ENCODE results near the gene SPEN. TPM values are rescaled to one million over a fixed set of nuclear protein-coding genes. Genes with fewer than 3 reads are reported as not detected.

The SPEN gene
- total and polyA plus RNA-seq, 9 of the 15 experiments (the other 6 are each of a cell fraction or from before 2014, with no cell fraction given): 5.7 to 87.5 (median 27.2) TPM

GRCh38 chr1:15941044-15941840 is 93.7 kb downstream of the SPEN start:
- Histone ChIP-seq H3K9me1 (ENCODE audit: control insufficient read depth, insufficient read depth, low read length) (no peaks in the 10 kb centered on the region), H3K4me3 (no peak overlapping the region), H3K4me2 (ENCODE audit: insufficient read depth, low read length) (no peak overlapping the region), H2AFZ (ENCODE audit: low read depth, low read length) (no peak overlapping the region), H3K27ac (ENCODE audit: extremely low read depth, low read depth, low read length) (no peak overlapping the region), H3K9me3 (replicated peaks; ENCODE audit: control insufficient read depth, insufficient read depth, low read depth, low read length) (no peaks in the 10 kb centered on the region), H3K27me3 (ENCODE audit: control insufficient read depth in 2 of 2, insufficient read depth in 2 of 2, low read length in 2 of 2) (no peaks in the 10 kb centered on the region), H3K9ac (ENCODE audit: insufficient read depth in 1 of 2, low read depth in 2 of 2, low read length in 2 of 2) (no peak overlapping the region), H4K20me1 (replicated peaks; ENCODE audit: control insufficient read depth, insufficient read depth, low read length) (no peaks in the 10 kb centered on the region), H3K79me2 (ENCODE audit: control insufficient read depth, insufficient read depth, low read length) (no peaks in the 10 kb centered on the region), H3K36me3 (ENCODE audit: control insufficient read depth, insufficient read depth, low read length) (peaks cover 99% of the 10 kb centered on the region), H3K4me1 (replicated peaks in 1 of 2; ENCODE audit: control insufficient read depth in 2 of 2, insufficient read depth in 2 of 2, low read length in 2 of 2) (peaks cover 0 to 37% of the 10 kb centered on the region in 2 experiments; a peak in 1 of 5 replicates)
- FAIRE-seq (no peak), ATAC-seq (peak; percentile 5; the same call in 2 of the 3 replicates), DNase-seq (ENCODE audit: extremely low read depth in 1 of 4, low spot score in 3 of 4) (no peak)
- no TSS peak for BruUV-seq (replicated peaks)
- ChIA-PET CTCF (ENCODE audit: low intra/inter-chr PET ratio) (no interaction called here), POLR2A (interaction anchor here (0.8 to 2.6 kb wide), 4 partner anchors 8 to 105 kb away, joined by 4 to 10 read pairs (median 6); no protein-coding TSS in a partner anchor)
- in situ Hi-C loops (cut with MboI): no loop called here
- 88% methylated on average over 13 of the region's 13 CpGs for WGBS (ENCODE audit: insufficient coverage, low coverage, missing lambda C conversion rate)
- intact Hi-C loops (cut with micrococcal nuclease): no loop called here
- TF ChIP-seq PTBP1 (IDR thresholded peaks at IDR 0.05; ENCODE audit: low read depth, low read length) (no peak), TAF1 (IDR thresholded peaks at IDR 0.05; ENCODE audit: control insufficient read depth, extremely low read depth, insufficient read depth, low read length, severe bottlenecking) (no peak), CBX8 (IDR thresholded peaks at IDR 0.05; ENCODE audit: borderline replicate concordance, extremely low read depth, low read depth, low read length, poor library complexity, severe bottlenecking) (no peak), THRA (IDR thresholded peaks at IDR 0.05) (no peak), HMG20B (CRISPR knock-in tag; IDR thresholded peaks at IDR 0.05) (no peak), NFXL1 (CRISPR knock-in tag; IDR thresholded peaks at IDR 0.05) (no peak), ZFP1 (CRISPR knock-in tag; IDR thresholded peaks at IDR 0.05) (no peak), SUPT5H (IDR thresholded peaks at IDR 0.05) (peak; percentile 55), POLR2A (conservative IDR thresholded peaks at IDR 0.05) (peak; percentile 56), DPF2 (IDR thresholded peaks at IDR 0.05) (no peak), NCOA6 (IDR thresholded peaks at IDR 0.05) (no peak), HOMEZ (CRISPR knock-in tag; IDR thresholded peaks at IDR 0.05) (no peak), ZNF124 (CRISPR knock-in tag; IDR thresholded peaks at IDR 0.05) (no peak), FIP1L1 (IDR thresholded peaks at IDR 0.05; ENCODE audit: low read depth, low read length, poor library complexity, severe bottlenecking) (no peak), L3MBTL2 (IDR thresholded peaks at IDR 0.05) (no peak), TEAD1 (CRISPR knock-in tag; IDR thresholded peaks at IDR 0.05) (no peak), RBM22 (IDR thresholded peaks at IDR 0.05; ENCODE audit: low read depth, low read length, poor library complexity, severe bottlenecking) (peak; percentile 98), PHB2 (IDR thresholded peaks at IDR 0.05; ENCODE audit: low read depth) (no peak)

Data from K562 (cell line).